HG02571 (cell line): Measurements from ENCODE around the gene ZNF143.
A peak's percentile ranks its signal among the peaks of the same experiment; 100 is the strongest.
"Not testable (repeated sequence)": the region's sequence is repeated elsewhere in the genome, so short reads cannot be mapped to it uniquely, and the experiment has no call there.

Source experiments
- ATAC-seq: cut with Tn5 transposase; IDR thresholded peaks from one replicate; pipeline ENCODE4 v1.9.1; 2021; ENCODE audit warnings: mild to moderate bottlenecking, moderate library complexity; ENCODE audit not compliant: unreplicated experiment

ZNF143 gene

DNA sequence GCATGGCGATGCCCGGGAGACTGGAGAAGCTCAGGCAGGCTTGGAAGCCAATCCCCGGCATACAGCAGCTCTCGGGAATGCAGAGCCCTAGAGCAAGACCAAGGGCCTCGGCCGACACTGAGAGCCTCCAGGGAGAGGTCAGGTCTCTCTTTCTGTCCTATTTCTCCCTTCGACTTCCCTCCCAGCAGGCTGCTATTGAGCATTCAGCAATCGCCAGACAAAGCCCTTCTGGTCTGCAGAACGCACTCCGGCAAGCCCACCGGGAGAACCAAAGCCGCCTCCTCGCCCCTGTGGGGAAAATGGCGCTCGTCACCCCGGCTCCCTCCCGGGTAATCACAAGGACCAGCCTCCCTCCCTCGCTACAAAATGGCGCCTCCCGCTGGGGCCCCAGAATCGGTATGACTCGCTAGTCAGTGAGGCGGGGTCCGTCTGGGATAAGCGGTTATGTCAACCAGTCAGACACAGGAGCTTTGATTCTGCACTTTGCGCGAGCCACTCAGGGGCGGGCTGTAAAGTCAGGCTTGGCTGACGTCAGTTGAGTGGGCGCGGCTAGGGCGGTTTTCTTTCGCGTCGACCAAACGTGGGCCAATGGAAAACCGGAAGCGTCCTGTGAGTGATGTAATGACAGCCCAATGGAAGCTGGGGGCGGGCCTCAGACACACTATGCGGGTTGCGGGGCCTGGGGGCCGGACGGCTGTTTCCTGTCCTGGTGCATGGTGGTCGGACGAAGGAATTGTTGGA, at the start of gene ZNF143:
ZNF143 (plus strand) TSS at position 691 of the 741 bp plus-strand sequence. CDS start 10,297 bp downstream, outside the sequence.
- ATAC-seq, result peak; percentile 84

GRCh38 chr11:9428706-9429105, 32.1 kb upstream of the ZNF143 start:
- ATAC-seq, result no peak

- no peak for ATAC-seq
Measured at GRCh38 chr11:9438611-9439010, 22.2 kb upstream of the ZNF143 start.

GRCh38 chr11:9446230-9446629, 14.6 kb upstream of the ZNF143 start:
- no peak for ATAC-seq

GRCh38 chr11:9448576-9449352, 12.0 kb upstream of the ZNF143 start:
- no peak for ATAC-seq

DNA sequence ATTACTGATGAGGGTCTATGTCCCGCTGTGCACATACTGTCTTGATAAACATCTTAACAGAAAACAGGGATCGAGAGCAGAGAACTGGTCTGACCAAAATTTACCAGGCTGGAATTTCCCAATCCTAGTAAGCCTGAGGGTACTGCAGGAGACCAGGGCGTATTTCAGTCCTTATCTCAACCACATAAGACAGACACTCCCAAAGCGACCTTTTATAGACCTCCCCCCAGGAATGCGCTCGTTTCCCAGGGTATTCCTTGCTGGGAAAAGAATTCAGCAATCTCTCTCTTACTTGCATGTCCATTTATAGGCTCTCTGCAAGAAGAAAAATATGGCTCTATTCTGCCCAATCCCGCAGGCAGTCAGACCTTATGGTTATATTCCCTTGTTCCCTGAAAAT, 8.8 kb upstream of the ZNF143 start:
- ATAC-seq, result not testable (repeated sequence)

GRCh38 chr11:9455722-9456121, 5.1 kb upstream of the ZNF143 start:
- ATAC-seq, result no peak

DNA sequence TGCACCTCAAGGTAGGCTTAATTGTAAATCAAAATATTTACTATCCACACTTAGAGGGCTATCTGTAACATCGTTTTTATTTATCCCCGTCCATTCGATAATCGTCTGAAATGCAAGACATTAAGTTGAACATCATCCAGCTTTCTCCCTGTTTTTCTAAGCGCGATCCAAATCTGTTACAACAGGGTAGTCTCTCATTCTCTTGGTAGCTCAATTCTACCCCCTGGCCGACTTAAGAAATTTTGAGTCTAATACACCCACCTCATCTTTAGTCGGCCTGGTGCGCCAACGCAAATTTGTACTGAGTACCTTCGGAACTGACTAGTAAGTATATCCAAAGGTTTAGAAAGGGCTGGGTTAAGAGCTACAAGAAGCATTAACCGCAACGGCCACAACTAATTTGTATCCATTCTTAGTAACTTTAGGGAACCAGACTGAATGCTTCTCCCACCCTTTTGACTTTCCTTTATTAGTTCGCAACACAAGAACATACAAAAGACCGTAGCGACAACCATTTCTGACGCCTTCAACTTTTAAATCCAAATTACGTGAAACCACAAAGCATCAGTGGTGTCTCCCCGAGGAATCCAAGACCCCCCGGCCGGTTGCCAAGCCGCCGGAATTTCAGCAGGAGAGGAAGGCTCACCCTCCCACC, 1.0 kb upstream of the ZNF143 start:
- ATAC-seq, result no peak

DNA sequence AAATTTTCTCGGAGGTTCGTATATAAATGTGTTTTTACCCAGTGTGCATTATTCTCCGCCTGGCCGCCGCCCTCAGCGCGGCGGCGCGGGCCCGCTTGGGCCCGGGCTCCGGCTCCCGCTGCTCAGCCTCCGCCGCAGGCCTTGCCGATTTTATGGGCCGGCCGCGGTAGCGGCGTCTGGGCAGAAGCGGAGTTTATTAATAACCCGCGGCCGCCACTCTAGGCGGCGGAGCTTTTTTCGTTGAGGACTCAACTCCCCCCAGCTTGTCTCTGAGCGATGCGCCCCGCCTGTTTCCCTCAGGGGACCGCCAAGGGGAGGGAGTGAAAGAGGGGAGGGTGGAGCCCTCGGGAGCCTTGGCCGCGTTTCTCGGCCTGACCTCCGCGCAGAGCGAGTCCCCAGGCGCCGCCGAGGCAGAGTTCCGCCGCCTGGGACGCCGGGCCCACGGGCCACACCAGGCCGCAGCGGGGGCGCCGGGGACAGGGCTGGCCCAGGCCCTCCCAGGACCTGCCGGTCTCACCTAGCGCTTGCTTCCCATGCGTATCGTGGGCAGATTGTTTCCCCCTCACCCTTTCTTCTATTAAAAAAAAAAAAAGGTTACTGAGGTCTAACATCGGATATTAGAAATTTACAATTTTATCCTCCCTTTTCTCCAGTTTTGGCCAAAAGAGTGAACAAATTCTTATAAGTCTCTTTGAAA, 399 bp downstream of the ZNF143 start:
- ATAC-seq, result peak; percentile 50

- no peak for ATAC-seq
Measured at GRCh38 chr11:9461760-9462134, 935 bp downstream of the ZNF143 start.

DNA sequence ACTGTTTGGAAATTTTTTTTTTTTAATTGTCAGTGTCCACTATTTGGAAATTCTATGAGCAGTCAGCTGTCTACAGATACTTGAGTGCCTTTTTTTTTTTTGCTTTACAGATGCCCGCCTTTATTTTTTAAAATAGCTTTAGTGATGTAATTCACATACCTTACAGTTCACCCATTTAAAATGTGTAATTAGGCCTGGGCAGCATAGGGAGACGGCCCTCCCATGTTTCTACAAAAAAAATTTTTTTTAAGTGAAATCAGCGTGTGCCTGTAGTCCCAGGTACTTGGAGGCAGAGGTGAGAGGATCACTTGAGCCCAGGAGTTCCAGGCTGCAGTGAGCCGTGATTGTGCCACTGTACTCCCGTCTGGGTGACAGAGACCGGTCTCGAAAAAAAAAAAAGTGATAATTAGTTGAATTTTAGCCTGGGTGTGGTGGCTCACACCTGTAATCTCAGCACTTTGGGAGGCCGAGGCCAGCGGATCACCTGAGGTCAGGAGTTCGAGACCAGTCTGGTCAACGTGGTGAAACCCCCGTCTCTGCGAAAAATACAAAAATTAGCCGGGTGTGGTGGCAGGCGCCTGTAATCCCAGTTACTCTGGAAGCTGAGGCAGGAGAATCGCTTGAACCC, 1.5 kb downstream of the ZNF143 start:
- no peak for ATAC-seq

DNA sequence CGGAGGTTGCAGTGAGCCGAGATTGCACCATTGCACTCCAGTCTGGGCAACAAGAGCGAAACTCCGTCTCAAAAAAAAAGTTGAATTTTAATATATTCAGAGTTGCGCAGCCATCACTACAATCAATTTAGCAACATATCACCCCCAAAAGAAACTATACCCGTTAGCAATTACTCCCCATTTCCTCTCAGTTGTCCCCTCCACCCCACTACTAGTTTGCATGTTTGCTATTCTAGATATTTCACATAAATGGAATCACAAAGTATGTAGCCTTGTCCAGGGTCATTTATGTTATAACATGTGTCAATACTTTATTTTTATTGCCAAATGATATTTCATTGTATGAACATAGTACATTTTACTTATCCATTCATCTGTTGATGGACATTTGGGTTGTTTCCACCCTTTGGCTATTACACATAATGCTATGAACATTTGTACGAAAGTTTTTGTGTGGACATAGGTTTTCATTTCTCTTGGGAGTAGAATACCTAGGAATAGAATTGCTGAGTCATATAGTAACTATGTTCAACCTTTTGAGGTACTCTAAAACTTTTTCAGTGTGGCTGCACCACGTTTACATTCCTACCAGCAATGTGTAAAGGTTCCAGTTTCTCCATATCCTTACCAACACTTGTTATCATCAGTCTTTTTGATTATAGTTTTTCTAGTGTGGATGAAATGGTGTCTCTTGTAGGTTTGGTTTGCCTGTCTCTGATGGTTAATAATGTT, 2.2 kb downstream of the ZNF143 start:
- ATAC-seq, result no peak

DNA sequence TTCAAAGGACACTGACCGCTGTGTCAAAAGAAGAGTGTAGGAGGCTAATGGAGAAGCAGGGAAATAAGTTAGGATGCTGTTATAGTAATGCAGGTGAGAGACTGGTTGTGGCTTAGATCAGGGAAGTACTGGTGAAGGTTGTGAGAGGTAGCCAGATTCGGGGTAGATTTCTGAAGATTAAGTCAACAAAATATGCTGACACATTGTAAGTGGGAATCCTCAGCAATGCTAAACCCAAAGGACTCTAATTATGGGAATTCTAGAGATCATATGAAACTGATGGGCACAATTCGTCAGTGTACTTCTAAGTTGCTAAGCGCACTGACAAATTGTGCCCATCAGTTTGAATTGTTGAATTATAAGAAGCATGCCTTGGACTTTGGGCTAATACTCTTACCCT, 10.0 kb downstream of the ZNF143 start:
- no peak for ATAC-seq

DNA sequence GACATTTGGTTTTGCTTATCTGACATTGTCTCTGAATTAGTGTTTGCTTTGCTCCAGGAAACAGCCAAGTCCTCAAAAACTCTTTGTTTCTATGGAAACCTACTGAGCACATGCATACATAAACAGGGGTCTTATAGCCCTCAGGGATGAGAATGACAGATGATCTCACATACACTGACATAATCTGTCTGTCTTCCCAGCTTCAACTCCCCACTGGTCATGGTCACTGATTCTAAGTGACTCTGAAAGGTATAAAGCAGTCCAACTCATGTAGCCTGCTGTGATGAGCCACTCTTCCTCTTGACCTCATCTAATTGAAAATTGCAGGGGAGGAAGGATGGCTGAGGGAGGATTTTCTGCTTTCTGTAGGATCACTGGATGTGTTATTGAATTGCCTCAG, 12.6 kb downstream of the ZNF143 start:
- ATAC-seq, result no peak

DNA sequence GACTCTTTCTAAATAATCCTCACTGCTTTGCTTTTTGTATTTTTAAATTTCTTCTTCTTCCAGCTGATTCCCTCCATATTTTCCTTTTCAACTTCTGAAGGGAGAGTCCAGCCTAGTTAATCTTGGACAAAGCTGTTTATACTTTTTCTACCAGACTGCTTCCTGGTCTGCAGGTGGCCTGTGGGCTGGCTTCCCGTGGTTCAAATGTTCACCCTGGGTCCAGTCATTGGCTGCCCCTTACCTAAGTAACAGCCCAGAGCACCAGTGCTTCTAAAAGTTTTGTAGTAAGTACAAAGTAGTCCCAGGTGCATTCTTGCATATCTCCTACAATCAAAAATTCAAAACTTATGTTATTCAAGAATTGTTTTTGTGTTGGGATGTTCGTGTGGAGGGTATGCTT, 19.1 kb downstream of the ZNF143 start:
- no peak for ATAC-seq

DNA sequence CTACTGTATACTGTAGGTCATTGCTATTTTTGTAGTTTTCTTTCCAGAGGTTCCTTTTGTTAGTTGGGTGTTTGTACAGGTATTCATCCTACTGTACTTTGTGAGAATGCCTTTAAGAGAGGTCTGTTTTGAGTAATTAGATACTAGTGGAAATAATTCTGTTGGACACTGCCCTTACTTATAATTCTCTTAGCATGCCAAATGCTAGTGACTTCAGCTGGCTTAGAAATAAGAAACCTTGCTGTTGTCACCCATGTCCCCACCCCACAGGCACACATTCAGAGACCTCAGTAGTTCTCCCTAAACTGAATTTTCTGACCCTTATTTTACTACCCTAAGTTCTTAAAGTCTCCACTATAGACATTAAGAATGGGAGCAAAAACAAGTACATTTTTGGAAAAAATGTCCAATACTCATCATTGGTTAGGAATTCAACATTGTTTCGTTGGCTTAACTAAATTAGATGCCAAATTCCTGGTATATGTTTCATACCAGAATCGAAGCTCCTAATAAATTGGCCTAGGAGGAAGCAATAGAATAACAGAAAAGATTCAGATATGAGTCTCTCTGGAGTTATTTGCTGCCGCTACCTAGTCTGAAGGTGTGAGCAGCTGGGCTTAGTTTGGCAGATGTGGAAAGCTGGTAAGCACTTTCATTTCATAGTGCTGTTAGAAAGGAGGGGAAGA, 28.4 kb downstream of the ZNF143 start:
- no peak for ATAC-seq

- ATAC-seq, result no peak
Measured at GRCh38 chr11:9490376-9490775, 29.6 kb downstream of the ZNF143 start.

GRCh38 chr11:9493492-9493891, 32.7 kb downstream of the ZNF143 start:
- no peak for ATAC-seq

GRCh38 chr11:9494316-9494715, 33.5 kb downstream of the ZNF143 start:
- no peak for ATAC-seq
